Measurements from ENCODE around the gene ERP27.

Gene ERP27

DNA sequence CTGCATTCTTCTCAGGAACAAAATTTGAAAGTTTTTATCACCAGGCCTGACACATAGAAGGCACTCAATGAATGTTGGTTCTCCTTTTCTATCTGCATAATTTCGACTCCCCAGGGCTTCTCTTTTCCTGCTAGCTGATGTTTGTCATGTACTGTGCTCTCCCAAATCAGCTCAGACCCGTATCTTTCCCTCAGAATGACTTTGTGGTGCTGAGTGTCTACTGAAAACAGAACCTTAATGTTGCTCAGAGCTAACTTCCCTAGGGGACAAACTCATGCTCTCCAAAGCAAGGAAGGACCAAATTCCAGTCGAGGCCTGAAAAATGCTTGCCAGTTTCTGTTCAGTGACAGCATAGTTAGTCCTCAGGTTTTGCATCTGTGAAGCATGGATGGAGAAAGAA is 21.1 kb upstream of the ERP27 start:
- peak; percentile 42 for DNase-seq

DNA sequence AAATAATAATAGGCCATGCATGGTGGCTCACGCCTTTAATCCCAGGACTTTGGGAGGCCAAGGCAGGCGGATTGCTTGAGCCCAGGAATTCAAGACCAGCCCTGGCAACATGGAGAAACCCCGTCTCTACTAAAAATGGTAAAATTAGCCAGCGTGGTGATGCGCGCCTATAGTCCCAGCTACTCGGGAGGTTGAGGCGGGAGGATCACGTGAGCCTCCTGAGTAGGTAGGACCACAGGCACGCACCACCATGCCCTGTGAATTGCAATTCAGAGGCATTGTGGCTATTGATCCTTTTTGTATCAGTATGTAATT is 20.7 kb upstream of the ERP27 start:
- no peak for DNase-seq

GRCh38 chr12:14958361-14959125 is 20.2 kb upstream of the ERP27 start:
- peak; percentile 44 for DNase-seq

DNA sequence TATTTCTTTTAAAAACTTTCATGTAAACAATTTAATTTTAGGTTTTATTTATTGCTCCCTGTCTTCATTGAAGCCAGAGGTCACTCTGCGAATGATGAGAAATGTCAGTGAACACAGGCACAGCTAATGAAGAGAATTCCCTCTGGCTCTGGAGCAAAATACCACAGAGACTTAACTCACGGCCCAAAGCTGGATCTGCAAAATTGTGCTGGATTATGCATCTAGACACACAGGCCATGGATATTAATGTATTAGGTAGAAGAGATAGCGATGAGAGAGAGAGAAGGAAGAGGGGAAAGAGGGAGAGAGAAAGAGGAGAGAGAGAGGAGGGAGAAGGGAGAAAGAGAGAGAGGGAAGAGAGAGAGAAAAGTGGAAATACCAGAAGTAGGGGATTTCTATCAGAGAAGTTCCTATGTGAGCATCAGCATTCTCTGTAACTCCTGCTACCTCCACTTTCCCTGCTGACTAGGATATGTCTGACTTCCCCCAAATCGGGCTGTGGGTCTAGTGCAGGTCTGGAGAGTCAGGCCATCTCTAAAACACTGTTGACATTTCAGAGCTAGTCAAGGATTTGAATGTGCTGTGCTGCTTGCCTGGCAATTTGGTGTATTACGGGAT is 19.3 kb upstream of the ERP27 start:
- no peak for DNase-seq

GRCh38 chr12:14956905-14957304 is 18.6 kb upstream of the ERP27 start:
- DNase-seq: no peak

GRCh38 chr12:14956024-14956891 is 17.9 kb upstream of the ERP27 start:
- no peak for DNase-seq

GRCh38 chr12:14954269-14954668 is 15.9 kb upstream of the ERP27 start:
- no peak for DNase-seq

DNA sequence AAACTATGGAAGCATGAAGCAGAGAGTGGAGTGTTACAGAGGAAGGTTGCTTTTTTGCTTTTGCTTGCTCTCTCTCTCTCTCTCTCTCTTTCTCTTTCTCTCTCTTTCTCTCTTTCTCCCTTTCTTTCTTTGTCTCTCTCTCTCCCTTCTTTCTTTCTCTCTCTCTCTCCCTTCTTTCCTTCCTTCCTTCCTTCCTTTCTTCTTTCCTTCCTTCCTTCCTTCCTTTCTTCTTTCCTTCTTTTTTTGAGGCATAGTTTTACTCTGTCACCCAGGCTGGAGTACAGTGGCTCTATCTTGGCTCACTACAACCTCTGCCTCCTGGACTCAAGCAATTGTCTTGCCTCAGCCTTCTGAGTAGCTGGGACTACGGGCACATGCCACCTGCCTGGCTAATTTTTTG is 15.4 kb upstream of the ERP27 start:
- DNase-seq: no peak

DNA sequence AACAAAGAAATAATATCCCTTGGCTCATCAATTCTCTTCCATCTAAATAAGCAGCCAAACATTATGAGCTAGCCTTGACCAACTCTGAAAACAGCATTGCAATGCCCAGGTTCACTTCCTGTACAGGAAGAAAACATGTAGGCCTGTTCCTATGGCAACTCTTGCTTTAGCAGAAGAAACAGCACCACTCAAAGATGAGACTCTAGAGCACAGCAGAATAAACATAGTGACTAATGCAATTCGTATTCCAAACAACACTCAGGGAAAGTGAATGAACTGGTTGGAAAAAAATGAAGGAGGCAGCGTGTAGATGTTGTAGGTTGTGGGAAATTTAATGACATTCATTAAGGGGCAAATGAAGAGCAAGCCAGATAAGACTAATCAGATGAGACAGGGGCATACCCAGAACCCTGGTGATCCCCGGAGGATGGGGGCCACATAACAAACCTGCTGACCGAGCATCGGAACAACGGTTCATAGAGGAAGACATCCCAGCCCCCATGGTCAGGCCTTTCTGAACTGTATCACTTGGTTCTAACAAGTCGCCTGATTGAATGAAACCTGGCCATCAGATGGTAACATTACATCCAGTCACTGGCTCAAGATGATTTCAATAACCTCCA is 14.1 kb upstream of the ERP27 start:
- peak; percentile 98 for DNase-seq

DNA sequence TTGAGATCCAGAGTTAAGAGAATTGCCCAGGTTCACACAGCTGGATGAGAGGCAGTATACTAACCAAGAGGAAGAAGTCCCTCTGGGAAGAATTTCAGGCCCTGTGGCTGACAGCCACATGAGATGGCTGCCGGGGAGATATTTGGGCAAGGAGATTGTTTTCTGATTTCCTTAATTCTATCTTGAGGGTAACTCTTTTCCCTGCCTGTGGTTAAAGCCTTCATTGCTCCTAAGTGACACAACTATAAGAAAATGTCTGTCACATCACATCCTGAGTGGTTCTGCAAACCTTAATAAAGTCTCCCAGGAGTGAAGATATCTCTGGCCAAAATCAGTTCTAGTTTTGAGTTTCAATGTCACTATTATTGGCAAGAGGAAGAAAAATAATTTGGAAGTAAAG is 13.5 kb upstream of the ERP27 start:
- DNase-seq: peak; percentile 67

DNA sequence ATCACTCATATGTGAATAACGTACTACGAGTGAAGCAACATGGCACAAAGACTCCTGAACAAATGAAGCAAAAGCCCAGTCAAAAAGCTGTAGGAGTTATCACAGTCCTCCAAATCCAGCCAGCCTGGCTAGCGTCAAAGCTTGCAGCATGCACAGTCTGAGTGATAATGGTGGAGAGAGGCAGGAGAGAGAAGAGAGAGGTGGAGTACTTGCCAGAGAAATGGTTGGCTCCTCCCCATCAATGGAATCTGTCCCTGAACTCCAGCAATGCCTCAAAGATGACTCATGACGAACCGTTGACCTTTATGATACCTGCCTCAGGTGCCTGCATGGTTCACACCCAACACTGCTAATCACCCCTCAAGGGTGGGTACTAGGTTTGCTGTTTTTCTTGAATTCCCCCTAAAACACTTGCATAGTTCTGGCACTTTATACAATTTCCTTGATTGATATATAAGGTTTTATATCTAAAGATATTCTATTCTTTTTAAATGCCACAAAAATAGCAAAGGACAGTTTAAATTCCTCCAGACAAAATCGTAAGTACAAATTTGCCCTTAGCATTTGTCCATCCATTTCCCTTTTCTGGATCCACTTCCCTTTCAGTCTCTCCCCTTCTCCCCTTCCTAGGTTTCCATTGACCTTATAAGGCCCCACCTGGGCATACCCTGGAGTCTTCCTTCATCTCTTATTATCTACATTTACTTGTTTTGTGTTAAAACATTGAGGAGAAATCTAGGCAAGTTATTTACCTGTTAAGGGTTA is 12.8 kb upstream of the ERP27 start:
- no peak for DNase-seq

GRCh38 chr12:14950421-14950820 is 12.1 kb upstream of the ERP27 start:
- DNase-seq: no peak

DNA sequence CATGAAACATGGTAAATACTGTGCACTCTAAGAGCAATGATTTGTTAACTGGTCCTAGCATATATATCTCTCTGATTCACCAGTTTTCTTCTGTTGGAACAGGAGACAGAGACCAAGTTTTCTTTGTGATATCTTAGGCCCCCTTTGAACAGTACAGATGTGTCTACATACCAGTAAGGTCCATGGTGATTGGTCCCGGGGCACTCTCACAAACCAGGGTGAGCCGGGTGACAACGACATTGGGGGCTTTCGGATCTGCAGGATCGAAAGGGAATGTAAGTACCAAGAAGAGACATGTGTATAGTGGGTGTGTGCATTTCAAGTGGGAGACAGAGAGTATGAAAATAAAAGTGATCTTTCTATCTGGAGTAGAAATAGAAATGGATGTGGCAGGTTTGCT is 11.3 kb upstream of the ERP27 start:
- DNase-seq: no peak

- DNase-seq: peak; percentile 97
Measured at GRCh38 chr12:14948672-14949071, 10.3 kb upstream of the ERP27 start.

- DNase-seq: peak; percentile 64
Measured at GRCh38 chr12:14946861-14947260, 8.5 kb upstream of the ERP27 start.

DNA sequence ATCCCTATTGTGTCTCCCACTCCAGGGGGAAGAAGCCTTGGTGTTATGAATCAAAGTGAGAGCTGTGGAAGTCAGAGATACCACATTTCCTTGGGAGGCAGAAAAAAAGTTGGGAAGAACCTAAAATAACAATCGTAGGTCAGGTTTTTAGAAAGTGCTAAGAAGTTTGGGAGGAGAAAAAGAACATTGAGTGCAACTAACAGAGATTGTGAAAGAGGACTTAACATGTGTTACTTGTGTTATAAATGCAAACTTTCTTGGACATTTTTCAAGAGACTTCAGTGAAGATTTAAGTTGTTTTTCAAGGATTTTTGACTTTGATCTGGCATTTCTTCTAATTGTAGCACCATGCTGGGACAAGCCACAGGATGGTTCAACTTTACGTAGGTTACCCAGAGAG is 7.8 kb upstream of the ERP27 start:
- no peak for DNase-seq

GRCh38 chr12:14942196-14942931 is 4.0 kb upstream of the ERP27 start:
- DNase-seq: no peak

DNA sequence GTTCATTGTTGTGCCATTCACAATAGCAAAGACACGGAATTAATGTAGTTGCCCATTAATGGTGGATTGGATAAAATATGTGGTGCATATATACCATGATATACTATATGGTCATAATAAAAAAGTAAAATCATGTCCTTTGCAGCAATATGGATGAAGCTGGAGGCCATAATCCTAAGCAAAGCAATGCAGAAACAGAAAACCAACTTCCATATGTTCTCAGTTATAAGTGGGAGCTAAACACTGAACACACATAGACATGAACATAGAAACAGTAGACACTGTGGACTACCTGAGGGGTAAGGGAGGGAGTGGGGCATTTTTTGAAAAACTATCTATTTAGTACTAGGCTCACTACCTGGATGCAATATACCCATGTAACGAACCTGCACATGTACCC is 3.0 kb upstream of the ERP27 start:
- no peak for DNase-seq

- no peak for DNase-seq
Measured at GRCh38 chr12:14937689-14938088, 648 bp downstream of the ERP27 start.

GRCh38 chr12:14937014-14937413 is 1.3 kb downstream of the ERP27 start:
- DNase-seq: no peak

GRCh38 chr12:14936224-14936861 is 2.0 kb downstream of the ERP27 start:
- DNase-seq: no peak
